Stimulated activated CD4-positive, alpha-beta T cell treated with anti-CD3 and anti-CD28 coated beads, Interleukin-12 subunit alpha, Interleukin-12 subunit beta, amount 100 ng/mL, for 4 hours (primary cell): ENCODE results near the gene POLR2L.
A peak's percentile ranks its signal among the peaks of the same experiment; 100 is the strongest.

Source experiments
- DNase-seq: peaks from one replicate; pipeline ENCODE4 v3.0.0-alpha.2; 2020

The POLR2L gene

DNA sequence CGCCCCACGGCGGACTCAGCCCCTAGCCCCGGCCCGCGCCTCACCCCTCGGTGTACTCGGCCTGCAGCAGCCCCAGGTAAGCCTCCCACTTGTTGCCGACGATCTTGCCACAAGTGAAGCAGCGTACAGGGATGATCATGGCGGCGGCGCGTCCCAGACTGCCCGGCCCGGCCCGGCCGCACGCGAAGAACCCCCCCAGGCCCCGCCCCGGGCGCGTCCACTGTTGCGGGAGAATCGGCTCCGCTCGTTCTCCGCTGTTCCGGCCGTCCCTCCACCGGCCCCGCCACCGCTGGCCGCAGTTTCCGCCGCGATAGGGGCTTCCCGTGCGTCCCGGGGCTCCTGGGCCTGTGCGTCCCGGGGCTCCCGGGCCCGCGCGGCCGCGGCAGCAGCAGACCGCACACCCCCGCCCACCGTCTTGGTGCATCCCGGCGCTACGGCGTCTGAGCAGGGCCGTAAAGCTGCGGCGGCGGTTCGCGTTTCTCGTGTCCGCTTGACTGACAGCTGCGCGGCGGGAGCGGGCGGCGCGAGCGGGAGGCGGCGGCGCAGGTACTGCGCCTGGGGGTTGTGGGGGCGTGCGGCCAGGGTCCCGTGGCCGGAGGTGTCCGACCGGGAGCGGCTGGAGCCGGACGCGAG lies at the start of gene POLR2L, which contains the start of gene TSPAN4:
Gene POLR2L (minus strand): TSS at position 160 of the 633 bp plus-strand sequence. CDS start 21 bp downstream, at position 139.
Gene TSPAN4 (plus strand): TSS at position 483 of the 633 bp plus-strand sequence. CDS start 7,453 bp downstream, outside the sequence.
- DNase-seq: peak; percentile 89

DNA sequence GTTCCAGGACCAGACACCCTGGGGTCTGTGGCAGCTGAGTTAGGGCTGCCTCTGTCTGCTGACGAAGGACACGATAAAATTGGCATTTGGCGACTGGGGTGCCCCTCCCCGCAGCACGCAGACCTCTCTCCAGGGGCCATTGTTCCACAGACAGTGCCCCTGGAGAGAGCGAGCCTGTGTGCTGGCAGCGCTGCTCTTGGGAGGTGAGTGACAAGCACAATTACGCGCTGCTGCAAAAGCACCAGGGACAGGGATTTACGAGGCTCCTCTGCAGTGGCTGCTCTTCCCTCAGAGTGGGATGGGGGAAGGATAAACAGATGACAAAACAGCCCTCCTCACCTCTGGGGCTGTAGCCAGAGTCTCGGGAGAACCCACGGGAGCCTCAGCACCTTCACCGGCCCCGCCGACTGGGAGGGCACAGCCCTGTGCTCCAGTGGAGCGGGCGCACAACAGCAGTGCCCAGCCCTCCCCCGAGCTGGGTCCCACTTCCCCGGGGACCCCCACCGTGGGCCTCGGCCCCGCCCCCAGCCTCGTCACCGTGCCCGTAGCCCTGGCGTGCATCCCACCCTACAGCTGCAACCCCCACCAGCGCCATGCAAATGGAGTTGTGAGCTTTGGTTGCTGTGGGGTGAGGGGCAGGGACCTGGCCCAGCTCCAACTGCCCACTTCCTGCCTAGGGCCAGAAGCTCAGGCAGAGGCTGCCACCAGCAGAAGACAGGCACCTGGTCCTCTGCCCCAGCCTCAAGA lies 48.6 kb upstream of the POLR2L start:
- no peak for DNase-seq

DNA sequence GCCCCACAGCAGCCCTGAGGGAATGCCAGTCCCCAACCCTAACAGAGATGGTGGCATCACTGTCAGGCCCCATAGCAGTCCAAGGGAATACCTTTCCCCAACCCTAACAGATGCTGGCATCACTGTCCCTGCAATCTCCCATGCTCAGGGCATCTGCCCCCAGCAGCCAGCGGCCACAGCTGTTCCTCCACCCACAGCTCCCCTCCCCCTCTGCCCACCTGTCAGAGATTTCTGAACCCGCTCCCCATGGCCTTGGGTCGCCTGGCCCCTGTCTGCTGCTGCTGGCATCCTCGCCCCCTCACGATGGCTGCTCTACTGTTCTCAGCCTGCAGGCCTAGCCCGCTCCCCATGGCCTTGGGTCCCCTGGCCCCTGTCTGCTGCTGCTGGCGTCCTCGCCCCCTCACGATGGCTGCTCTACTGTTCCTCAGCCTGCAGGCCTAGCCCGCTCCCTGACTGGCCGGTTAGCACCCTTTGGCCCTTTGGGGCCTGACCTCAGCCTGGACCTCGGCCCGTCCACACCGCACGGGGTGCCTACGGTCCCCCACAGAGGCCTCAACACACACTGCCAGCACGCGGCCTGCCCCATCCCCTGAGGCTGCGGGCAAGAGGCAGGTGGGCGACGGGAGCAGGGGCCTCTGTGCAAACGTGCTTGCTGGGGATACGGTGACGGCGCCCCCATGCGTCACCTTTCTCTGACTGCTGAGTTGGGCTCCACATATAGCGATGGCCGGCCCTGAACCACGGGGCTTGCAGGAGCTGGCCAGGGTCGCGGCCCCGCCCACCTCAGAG lies 47.6 kb upstream of the POLR2L start:
- DNase-seq: no peak

DNA sequence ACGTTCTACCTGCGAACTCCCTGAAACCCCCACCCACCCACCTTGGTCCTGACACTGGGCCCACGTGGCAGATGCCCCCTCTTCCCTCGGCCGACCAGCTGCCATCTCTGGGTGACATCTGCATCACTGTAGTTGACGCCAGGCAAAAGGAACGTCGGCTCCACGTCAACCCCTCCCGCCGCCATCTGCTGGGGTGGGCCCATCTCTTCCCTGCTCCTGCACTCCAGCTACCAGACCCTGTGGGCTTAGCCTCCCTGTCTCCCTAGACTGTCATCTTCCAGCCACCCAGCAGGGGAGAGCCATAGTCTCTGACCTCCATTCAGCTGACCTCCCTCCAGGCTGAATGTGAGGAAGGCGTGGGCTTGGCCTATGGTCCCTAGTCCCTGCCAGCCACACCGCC lies 46.9 kb upstream of the POLR2L start:
- no peak for DNase-seq

DNA sequence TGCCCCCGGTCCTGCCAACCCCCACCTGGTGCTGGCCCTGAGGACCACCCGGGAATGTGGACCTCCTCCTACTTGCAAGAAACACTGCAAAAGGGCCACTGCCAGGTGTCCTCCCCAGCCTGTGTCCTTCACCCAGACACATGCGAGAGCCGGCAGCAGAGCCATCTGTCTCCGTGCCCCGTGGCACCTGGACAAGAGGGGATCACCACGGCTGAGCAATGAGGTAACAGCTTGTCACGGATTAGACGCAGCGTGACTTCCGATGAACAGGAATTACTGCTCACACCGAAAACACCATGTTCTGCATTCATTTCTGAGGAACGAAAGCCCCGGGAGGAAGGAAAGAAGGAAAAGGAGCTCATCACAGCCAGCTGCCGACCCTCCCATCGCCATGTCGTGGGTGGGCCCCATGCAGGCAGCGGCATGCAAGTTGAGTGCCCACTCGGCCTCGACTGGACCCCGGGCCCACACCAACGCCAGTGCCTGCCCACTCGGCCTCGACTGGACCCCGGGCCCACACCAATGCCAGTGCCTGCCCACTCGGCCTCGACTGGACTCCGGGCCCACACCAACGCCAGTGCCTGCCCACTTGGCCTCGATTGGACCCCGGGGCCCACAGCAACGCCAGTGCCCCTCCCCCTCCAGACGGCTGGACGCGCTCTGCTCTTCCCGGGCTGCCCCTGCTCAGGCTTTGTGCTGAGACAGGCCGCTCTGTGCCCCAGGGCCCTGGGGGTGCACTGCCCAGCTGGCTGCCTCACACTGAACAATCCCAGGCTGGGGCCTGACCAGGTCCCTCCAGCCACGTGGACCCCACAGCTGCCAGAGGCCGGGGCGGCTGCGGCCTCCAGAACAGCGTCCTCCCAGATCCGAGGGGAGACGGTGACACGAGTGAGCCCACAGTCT lies 46.2 kb upstream of the POLR2L start:
- DNase-seq: no peak

DNA sequence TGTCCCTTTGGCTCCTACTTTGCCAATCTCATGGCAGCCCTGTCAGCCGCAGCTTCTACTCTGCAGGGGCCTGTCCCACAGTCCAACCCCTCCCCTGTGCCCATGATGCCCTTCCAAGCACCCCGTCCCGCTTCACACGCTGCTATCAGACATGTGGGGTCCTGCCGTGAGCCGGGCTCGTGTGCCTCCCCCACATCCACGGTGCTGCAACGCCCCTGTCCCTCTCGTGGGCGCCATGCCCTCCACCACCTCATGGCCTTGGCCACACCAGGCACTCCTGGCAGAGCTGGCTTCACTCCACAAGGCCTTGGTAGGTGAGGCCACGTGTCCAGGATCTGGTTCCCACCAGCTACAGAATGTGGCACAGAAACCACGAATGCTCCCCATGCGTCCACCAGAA lies 45.3 kb upstream of the POLR2L start:
- no peak for DNase-seq

DNA sequence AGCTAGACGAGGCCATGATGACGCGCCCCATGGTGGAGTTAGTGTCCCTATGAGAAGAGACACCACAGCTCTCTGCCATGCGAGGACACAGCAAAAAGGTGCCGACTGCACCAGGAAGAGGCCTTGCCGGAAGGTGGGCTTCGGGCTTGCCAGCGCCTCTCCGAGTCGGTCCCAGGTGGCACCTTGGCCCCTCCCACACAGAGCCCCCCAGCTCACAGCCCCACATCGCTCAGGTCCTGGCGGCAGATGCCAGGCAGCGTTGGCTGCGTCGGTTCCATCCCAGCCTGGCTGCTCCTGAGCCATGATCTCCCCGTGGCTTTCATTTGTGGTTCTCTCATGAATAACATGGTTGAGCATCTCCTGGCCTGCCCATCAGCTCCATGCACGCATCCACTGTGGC lies 44.2 kb upstream of the POLR2L start:
- DNase-seq: no peak

DNA sequence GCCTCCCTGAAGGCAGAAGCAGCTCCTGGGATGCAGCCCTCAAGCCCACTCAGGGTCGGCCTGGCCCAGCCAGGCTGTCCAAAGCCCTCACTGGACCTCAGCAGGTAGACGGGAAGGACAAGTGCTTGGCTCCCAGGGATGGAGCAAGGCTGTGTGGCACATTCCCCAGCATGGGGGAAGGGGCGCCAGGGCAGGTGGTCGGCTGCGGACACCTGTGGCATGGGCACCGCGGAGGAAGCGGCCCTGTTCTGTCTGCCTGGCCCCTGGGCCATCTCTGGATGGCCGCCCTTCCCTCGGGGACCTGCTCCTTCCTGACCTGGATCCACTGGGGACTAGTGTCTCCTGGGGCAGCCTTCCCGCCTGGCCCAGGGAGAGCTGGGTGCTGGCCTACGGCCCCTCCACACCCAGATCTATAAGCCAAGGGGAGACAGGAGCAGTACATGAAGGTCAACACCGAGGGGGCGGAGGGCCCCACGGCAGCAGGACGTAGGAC lies 42.3 kb upstream of the POLR2L start:
- DNase-seq: no peak

DNA sequence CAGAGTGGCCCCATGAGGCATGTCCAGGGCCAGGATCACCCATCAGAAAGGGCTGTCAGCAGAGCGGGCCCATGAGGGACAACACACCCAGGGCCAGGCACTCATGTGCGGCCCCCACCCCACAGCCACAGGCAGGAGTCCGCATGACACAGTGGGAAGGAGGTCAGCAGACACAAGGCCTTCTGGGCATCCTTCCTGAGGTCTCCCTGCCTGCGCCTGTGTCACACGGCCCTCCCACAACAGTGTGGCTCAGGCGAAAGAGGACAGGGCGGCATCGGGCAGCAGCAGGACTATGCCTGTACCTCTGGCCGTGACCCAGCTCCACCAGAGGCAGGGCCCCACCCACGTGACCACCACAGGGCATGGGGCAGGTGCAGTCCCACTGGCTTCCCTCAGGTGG lies 41.2 kb upstream of the POLR2L start:
- no peak for DNase-seq

DNA sequence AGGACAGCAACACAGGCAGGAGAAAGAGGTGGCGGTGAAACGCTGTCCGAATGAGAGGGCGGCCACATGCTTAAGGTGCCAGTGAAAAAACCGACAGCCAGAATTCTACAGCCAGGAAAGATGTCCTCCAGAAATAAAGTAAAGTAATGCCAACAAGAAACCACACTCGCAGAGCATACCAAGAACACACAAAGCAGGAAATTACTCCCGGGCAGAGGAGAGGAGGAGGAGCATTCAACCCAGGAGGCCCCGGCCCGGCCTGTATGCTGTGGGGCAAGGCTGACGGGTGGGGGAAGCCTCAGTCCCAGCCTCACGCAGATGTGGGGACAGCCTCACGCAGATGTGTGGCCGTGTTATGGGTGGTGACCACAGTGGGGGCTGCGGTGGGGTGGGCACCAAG lies 40.3 kb upstream of the POLR2L start:
- no peak for DNase-seq

DNA sequence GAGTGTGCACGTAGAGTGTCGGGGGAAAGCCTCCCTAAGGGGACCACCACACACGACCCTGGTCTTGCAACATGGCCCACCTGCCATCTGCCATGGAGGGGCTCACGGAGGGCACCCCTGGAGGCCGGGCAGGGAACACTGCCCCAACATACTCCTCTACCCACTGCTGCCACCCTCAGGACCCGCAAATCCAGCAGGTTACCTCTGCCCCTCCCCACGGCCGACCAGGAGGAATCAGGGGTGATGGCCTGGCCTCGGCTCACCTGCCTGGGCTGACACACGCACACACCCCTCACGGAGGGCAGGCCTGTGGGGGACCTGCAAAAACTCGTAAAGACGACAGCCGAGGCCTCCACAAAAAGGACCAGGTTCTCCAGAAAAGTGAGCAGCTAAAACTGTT lies 38.1 kb upstream of the POLR2L start:
- DNase-seq: no peak

DNA sequence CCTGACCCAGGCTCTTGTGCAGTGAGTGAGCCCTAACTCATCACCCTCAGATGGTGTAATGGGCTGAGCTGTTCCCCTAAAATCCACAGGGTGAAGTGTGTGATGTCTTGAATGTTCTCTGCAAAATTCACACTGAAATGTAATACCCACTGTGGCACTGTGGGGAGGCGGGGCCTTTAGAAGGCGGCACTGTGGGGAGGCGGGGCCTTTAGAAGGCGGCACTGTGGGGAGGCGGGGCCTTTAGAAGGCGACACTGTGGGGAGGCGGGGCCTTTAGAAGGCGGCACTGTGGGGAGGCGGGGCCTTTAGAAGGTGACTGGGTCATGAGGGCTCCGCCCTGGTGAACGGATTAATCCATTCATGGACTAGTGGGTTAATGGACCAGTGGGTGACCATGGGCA lies 35.2 kb upstream of the POLR2L start:
- DNase-seq: no peak

DNA sequence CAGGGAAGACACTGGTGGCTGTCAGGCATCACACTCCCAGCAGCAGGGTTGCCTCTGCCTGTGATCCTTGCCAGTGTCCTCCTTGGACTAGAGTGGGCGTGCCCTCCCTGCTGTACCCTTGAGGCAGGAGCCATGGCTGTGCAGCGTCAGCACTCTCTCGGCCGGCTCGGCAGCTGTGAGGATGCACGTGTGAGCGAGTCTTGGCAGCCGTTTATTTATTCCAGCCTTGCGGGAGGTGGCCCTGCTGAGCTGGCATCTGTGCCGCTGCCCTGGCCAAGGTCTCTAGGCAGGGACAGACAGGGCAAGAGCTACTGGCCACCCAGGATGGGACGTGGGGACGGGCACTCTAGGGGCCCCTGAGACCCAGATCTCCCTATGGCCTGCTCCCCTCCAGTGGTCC lies 34.2 kb upstream of the POLR2L start:
- DNase-seq: no peak

DNA sequence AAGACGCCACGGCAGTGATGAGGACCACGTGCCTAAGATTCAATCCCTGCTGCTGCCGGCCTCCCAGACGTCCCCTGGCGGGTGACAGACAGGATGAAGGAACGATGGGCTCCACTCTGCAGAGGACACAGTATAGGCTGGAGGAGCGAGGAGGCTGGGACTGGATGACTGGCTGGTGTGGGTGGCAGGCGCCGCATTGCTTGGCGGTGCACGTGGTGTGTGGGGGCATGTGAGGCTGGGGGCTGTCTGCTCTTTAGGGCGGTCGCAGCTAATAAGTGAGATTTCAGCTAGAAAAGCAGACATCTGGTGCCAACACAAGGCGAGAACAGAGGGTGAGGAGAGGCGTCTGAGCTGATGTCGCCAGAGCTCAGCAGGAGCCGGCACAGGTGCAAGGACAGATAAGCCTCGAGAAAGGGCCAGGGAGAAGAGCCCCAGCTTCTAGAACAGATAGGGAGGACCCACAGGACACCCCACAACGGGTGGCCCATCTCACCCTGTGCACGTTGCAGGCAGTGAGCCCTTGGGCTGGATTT lies 33.5 kb upstream of the POLR2L start:
- no peak for DNase-seq

DNA sequence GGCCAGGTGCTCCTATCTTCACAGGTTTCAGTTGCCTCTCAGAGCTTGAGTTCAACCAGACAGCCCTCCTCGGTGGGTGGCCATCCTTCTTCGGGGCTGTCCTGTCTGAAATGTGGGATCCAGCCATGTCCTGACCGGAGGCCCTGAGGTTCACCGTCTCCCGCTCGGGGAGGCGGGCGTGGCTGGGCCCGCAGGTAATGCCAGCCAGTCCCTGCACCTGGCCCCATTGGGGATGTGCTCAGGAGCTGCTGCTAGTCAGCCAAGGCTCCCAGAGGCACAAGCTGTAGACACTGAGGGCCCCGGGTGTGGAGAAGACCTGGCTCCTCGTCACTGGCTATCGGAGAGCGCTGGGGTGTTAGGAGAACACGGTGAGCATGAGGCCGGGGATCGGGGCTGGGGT lies 32.9 kb upstream of the POLR2L start:
- no peak for DNase-seq

DNA sequence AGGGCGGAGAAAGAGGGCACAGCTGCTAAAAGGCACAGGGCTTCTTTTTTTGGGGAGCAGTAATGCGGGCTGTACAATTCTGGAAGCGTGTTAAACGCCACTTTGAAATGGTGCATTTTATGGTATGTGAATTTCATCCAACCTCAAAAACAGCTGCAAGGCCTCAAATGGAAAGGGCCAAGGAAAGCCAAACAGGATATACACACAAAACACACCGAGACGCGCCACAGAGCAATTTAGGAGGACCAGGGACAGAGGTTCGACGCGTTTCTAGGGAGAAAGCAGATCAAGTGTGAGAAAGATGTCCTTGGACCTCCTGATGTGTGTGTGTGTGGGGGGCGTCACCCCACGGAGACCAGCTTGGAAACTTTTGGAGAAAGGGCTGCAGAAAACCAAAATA lies 31.4 kb upstream of the POLR2L start:
- DNase-seq: no peak

DNA sequence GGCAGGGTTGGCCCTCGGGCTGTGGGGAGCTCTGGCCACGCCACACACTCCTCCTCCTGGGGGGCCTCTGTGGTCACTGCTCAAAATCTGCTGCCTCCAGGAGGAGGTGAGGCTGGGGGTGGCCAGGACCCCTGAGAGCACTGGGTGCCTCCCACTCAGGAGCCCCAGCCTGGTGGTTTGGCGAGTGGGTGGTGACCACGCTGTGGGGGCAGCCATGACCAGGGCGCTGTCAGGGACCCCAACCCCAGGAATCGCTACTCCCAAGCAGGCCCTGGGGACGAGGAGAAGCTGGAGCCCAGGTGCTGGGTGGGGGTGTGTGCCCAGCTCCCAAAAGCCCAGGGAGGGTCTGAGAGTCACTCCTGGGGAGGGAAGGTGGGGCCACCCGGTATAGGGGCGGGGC lies 30.5 kb upstream of the POLR2L start:
- no peak for DNase-seq

DNA sequence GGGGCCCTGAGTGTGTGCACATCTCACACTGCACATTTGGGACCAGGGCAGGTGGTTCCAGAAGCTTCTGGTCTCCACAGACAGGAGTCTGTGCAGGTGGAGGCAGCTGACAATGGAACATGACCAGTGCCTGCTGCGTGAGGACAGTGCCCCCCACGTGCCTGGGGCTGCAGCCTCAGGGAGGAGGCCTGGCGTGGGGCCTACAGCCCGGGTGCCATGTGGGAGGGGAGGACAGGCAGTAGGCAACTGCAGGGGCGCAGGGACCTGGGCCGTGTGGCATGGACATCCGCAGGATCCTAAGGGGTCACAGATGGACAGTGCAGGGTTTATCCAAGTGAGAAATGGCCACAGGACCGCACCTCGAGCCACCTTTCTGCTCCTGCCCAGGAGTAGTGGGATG lies 29.1 kb upstream of the POLR2L start:
- no peak for DNase-seq

DNA sequence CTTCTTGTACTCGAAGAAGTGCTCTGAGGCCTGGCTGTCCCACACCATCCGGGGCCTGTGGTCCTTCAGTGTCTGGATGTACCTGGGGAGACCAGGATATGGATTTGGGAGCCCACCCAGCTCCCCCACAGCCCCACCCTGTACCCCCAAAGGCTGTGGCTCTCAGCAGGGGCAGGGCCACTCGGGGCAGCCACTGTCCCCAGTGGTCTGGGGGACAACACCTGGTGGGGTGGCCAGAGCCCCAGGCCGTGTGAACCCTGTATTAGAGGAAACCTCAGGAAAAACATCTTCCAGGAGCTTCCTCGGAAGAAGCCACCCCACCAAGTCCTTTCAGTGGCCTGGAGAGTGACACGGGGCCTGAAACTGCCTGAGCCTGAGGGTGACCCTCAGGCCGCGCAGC lies 28.1 kb upstream of the POLR2L start:
- no peak for DNase-seq

DNA sequence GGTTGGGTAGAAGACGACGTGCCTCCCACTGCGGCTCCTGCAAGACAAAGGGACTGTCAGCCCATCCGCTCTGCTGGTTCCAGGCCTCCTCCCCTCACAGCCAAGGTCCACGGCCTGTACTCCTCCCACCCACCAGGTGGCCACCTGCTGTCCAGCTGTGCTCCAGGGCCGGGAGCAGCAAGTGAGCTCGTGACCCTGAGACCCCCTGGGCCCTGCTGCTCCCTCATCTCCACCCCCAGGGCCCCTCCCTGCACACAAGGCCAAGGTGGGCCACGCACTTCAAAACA lies 27.7 kb upstream of the POLR2L start:
- DNase-seq: no peak

DNA sequence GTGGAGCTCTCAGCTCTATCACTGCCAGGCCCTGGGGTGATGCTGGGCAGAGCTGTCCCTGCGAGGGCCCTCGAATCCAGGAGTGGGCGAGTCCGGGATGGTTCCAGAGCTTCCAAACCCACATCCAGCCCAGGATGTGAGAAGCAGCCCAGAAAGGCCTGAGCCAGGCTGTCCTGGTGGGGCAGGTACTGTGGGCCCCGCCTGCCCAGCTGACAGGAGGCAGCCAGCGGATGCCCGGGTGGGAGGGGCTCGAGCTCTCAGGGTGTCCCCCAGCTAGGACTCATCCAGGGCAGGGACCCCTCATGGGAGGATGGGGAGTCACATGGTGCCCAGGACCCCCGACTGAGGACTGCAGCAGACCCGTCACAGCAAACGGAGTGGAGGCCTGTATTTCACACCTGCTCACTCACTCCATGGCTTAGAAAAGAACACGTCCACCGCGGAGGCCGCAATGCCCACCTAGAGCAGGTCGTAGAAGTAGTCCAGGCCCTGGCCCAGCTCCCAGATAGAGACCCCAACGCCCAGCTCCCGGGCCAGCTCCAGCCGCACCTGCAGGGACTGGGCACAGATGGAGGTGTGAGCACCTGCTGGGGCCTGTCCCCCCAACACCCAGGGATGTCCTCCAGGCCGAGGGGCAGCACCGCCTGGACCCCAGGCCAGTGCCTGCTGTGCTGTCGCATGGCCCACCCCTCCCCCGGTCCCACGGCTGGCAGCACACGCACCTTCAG lies 27.2 kb upstream of the POLR2L start:
- DNase-seq: no peak

DNA sequence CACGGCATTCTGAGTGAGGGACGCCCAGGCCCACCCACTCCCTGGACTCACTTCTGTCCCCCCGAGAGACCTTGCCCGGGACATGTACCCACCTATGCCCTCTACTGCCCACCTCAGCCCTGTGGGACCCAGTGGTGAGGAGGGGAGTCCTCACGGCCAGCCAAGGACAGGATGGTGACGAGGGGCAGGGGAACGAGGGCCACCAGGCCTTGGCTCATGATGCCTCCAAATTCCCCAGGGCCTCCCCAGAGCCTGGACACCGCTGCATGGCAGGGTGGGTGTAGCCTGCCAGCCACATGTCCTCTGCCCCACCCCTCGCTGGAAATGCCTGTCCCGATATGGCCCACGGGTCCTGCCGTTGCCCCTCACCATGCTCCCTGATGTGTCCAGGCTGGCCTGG lies 26.5 kb upstream of the POLR2L start:
- no peak for DNase-seq
